ENCODE data around the gene CCL2.

The CCL2 gene

DNA sequence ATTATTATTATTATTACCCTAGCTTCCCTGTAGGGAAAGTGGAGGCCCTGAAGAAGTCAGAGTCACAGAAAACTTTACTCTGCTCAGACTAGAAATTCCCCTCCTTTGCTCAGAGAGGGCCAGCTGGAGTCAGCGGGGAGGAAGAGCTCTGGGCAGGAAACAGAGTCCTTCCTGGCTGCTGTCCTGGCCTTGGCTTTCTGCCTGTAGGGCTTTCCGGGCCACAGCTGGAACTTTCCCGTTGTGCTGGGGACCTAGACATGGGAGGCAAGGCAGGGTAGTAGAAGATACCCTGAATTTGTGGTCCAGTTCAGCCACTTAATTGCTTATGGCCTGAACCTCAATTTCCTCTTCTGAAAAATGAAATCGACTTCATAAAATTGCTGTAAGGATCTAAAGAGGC is 14.0 kb upstream of the CCL2 start:
- no peak for DNase-seq (ENCODE audit: low read depth)

DNA sequence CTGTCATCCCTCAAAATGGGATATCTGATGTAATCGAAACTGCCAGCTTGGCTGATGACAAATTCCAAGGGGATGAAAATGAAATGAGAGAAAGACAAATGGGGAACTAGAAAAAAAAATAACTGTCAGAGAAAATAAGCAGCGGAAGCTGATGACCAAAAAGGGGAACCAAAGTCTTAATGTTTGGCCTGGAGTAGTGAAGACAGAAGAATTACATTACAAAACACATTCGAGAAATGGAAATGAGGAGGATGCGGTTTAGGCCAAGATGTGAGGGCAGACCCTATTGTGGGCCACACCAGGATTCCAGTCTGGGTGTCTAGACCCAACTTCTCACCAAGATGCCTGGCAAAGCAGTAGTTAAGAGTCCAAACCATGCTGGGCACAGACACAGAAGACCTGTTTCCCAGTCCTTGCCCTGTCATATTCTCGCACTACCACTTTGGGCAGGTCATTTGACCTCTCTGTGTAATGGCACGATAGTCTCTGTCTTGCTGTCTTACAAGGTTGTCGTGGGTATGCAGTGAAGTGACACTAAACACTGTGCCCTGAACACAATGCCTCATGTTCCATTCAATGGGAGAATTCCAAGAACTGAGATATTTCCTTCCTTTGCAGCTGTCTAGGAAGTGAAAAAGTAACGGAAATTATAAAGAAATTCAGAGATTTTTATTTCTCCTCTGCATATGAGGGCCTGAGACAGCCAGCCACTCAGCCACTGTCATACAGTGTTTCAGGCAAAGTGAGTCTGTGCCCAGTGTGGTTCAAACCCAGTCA is 12.3 kb upstream of the CCL2 start:
- no peak for DNase-seq (ENCODE audit: low read depth)

DNA sequence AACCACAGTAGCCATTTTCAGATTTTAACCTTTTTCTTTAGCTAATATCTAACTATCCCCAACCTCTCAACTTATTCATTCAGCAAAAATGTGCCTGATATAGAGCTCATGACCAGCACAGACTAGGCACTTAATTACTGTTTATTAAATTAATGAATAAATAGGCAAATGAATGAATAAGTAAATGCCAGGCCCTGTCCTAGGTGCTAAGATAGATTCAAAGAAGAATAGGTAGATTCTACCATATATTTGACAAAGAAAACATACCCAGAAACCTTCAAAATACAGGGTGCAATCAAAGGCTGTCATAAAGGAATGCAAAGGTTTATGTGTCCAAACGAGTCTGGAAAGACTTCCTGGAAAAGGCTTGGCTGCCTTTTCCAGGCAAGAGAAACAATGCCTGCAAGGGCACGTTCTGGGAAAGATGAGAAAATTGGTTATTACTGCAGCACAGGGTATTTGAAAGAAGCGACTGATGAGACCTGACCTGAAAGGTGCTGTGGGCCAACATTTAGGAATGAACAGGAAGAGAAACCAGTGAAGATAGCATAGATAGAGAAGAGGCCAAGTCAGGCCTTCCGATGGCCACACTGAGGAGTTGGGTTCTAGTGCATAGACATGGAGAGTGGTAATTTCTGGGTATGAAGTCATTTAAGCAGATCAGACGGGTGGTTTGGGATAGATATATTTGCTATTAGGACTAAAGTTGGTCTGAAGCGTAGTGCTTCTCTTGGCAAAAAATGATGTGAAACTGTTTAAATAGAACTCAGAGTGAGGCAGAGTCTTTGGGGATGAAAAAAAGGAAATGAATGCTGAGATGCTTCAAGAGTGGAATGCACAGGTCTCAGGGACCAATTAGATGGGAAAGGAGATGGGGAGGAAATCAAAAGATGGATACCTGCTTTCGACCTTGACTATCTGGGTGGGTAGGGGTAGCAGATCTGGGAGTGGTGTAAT is 11.4 kb upstream of the CCL2 start:
- DNase-seq (ENCODE audit: low read depth), result no peak

DNA sequence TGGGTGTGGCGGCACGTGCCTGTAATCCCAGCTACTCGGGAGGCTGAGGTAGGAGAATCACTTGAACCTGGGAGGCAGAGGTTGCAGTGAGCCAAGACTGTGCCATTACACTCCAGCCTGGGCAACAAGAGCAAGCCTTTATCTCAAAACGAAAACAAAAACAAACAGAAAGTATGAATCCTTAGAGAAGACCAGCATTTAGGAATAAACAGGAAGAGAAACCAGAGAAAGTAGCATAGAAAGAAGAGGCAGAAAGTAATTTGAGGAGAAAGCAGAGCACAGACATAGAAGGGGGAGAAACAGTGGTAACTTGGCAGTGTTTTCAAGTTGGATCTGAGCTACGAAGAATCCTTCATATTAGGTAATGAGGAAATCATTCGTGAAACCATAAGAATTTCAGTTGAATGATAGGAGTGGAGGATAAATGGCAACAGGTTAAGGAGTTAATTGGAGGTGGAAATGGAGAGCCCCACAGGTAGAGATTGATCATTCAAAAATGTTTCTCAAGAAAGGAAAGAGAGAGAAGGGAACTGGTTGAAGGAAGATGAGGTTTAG is 9.7 kb upstream of the CCL2 start:
- DNase-seq (ENCODE audit: low read depth), result no peak

DNA sequence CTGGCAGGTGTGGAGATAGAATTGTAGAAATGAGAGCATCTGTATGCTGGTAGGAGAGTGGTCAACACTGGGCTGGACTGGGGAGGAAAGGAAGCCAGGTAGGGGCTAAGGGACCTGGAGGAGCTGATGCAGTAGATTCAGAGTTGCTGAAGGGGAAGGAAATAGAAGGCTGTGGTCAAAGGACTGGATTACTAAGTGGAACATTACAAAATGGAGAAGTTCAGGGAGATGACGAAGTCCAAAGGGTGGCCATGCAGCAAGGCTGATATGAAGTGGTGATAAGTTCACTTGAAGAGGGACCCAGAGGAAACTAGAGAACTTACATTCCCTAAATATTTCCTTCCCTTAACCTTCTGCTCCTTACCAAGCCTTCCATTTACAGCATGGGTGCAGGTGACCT is 8.6 kb upstream of the CCL2 start:
- DNase-seq (ENCODE audit: low read depth), result no peak

DNA sequence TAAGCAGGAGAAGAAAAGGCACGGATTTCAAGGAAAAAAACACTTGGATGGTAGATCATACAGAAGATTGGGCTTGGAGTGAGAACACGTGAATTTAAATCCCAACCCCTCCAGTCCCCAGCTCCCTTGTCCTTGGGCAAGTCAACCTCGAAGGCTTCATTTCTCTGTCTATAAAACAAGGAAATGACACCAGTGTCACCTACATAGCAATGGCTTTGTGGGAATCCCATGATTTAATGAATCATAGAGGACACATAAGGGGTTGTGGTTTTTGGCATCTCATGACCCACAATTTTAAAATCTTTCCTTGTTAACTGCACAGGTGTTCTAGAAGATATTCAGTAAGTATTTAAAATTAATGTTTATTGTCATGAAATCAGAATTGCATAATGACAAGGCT is 8.2 kb upstream of the CCL2 start:
- no peak for DNase-seq (ENCODE audit: low read depth)

DNA sequence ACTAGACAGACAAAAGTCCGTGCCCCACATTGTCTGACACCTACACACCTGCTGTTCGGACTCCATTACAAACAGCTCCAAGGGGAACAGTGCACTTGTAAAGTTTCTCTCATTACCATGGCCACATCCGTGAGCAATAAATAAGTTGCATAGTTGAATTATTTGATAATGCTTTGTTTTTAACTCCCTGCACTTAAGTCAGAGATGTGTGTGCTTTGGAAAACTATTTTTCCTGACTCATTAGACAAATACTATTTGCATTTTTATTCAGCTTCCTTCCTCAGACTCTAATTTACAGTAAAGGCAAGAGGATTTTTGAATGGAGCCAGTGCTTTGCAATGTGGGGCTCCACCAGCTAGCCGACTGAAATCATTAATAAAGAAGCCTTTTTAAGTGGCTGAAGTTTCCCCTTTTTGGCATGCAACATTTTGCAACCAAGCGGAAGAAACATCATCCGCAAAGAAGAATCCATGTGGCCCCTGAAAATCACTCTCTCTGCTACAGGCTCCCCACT is 6.5 kb upstream of the CCL2 start:
- DNase-seq (ENCODE audit: low read depth), result no peak

DNA sequence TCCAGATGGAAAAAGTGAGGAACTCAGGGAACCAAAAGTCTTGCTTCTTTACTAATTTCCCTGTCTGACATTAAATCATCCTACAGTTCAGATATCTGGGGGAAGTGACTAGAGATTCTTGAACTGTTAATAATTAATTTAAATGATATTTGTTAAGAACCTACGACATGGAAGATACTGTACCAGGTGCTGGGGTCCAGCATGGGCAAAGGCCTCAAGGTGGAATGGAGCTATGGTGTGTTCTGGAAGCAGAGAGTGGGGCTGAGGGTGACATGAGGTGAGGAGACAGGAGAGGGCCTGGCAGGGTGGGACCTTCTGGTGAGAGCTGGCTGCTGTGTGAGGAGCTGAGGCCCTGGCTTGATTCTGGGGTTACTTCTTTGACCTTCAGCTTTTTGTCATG is 6.0 kb upstream of the CCL2 start:
- DNase-seq (ENCODE audit: low read depth), result no peak

DNA sequence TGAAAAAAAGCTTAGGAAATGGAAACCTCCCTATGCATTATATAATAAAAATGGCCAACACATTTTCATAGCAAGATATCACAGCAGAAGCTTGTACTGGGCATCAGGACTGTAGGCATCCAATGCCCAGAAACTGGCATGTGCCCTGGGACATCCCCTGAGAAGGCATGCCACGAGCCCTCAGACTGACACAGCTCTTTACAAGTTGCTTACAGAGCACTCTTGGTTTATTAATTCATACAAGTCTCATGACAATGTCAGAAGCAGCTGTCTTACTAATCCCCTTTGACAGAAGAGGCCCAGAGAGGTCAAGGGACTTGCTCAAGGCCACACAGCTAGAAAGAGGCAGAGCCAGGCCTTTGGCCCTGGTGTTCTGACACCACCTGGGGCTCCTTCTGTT is 5.6 kb upstream of the CCL2 start:
- no peak for DNase-seq (ENCODE audit: low read depth)

DNA sequence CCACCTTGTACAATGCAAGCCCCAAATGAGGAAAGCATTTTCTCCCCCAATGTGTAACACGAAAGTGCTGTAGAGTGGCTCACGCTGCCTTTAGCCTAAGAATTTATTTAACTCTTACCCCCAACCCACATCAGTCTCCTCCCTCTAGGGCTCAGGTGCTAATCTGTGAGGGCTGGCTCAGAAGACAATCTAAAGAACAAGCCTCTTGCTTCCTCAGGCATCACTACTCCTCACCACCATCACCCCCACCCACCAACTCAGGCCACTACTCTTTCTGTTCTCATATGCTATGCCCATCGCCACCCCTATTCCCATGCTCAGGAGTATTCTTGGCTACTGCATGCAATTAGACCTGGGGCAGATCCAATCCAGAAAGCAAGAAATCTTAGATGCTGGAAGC is 3.9 kb upstream of the CCL2 start:
- no peak for DNase-seq (ENCODE audit: low read depth)

DNA sequence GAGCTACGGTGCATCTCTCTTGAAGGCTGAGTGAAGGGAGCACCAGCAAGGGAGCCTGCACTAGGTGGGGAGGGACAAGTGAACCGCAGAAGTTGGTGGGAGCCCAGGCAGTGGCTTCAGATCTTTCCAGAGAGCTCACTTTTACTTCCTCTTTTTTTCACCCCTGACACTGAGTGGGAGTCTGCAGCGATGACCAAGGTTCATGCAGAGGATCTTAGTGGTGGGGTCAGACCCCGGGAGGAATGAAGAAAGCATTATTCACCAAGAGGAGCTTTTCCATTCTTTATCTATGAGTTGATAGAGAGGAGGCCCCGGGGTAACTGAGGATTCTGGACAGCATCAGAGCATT is 3.0 kb upstream of the CCL2 start:
- no peak for DNase-seq (ENCODE audit: low read depth)

DNA sequence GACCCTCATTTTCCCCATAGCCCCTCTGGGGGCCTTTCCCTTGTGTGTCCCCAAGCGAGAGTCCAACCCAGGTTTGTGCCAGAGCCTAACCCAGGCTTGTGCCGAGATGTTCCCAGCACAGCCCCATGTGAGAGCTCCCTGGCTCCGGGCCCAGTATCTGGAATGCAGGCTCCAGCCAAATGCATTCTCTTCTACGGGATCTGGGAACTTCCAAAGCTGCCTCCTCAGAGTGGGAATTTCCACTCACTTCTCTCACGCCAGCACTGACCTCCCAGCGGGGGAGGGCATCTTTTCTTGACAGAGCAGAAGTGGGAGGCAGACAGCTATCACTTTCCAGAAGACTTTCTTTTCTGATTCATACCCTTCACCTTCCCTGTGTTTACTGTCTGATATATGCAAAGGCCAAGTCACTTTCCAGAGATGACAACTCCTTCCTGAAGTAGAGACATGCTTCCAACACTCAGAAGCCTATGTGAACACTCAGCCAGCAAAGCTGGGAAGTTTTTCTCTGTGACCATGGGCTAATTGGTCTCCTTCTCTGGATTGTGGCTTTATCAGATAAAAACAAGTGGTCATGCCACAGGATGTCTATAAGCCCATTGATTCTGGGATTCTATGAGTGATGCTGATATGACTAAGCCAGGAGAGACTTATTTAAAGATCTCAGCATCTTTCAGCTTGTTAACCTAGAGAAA is 2.5 kb upstream of the CCL2 start:
- DNase-seq (ENCODE audit: low read depth), result no peak

DNA sequence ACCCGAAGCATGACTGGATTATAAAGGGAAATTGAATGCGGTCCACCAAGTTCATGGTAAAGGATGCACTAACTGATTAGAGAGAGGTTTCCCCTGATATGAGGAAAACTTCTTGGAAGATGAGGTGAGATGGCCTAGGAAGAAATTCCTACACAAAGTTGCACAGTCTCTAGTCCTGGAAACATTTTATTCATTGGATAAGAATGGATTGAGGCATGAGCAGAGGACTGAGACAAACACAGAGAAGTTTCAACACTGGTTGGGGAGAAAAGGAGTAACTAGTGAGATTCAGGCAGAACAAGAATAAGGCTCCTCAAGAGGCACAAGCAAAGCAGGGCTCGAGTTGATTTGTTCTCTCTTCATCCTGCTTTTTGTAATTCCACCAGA is 2.0 kb upstream of the CCL2 start:
- no peak for DNase-seq (ENCODE audit: low read depth)

DNA sequence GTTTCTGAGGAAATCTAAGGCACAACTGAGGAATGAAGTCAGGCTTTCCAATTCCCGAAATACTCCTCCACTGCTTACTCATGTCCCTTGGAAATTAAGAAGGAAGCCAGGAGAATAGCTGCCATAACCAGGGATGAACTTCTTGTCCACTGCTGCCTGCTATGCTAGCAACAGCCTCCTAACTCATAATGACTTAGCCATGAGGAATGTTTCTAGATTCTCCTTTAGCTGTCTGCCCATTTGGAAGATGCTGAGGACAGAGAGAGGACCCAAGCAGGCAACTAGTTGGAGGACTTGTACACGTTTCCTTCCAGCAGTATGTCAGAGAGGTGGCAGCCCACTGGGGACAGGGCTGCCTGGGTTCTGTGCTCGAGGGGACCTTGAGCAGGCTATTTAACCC is 939 bp upstream of the CCL2 start:
- no peak for DNase-seq (ENCODE audit: low read depth)

DNA sequence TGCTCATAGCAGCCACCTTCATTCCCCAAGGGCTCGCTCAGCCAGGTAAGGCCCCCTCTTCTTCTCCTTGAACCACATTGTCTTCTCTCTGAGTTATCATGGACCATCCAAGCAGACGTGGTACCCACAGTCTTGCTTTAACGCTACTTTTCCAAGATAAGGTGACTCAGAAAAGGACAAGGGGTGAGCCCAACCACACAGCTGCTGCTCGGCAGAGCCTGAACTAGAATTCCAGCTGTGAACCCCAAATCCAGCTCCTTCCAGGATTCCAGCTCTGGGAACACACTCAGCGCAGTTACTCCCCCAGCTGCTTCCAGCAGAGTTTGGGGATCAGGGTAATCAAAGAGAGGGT is 272 bp downstream of the CCL2 start:
- no peak for DNase-seq (ENCODE audit: low read depth)

DNA sequence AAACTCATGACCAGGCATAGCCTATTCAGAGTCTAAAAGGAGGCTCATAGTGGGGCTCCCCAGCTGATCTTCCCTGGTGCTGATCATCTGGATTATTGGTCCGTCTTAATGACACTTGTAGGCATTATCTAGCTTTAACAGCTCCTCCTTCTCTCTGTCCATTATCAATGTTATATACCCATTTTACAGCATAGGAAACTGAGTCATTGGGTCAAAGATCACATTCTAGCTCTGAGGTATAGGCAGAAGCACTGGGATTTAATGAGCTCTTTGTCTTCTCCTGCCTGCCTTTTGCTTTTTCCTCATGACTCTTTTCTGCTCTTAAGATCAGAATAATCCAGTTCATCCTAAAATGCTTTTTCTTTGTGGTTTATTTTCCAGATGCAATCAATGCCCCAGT is 756 bp downstream of the CCL2 start:
- no peak for DNase-seq (ENCODE audit: low read depth)

DNA sequence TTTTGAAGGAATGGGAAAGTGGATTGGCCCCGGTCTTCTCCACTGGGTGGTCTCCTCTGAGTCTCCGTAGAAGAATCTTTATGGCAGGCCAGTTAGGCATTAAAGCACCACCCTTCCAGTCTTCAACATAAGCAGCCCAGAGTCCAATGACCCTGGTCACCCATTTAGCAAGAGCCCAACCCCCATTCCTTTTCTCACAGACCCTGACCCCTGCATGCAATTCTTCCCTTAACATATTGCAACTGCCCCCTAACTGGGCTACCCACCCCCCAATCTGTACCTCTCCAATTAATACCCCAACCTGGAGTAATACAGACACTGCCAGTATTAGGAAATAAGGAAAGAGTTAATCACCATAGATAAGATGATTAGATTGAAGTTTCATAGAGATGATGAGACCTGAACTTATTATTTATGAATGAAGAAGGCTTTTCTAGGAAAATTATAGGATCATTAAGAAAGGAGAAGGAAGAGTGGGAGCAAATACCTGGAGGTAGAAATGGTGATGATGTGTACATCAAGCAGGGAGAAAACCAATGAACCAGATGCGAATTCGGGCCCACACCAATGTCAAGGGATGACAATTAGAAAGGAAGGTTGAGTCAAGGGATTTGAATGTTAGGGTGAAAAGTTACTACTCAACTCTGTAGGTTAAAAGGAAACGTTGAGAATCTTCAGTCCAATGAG is 2.4 kb downstream of the CCL2 start:
- DNase-seq (ENCODE audit: low read depth), result no peak

DNA sequence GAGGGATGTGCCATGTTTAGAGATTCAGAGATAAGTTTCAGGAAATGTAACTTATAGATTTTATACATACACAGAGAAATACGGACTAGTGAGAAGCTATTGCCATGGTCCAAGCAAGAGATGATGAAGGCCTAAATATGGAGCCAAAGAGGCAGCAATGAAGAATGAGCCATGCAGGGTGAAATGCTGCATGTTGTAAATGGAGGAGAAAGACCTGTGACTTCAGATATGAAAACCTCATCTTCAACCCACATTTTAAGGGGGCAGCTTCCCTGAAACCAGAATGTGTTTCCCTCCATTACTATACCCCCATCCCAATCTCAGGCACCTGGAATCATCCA is 2.9 kb downstream of the CCL2 start:
- no peak for DNase-seq (ENCODE audit: low read depth)

DNA sequence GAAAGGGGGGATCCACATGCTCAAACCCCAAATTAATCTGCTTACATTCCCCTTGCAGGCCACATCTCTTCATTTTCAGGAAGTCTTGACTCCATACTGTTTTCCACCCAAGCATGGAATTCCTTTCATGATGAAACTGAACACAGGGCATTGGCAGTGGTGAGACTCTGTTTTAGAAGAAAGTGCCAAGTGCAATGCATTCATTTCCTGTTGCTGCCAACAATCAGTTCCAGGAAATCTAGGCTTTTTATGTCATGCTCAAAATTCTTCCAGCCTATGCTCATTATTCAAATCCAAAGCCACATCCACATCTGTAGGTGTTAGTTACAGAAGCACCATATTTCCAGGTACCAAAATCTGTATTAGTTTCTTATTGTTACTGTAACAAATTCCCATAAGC is 4.1 kb downstream of the CCL2 start:
- no peak for DNase-seq (ENCODE audit: low read depth)

DNA sequence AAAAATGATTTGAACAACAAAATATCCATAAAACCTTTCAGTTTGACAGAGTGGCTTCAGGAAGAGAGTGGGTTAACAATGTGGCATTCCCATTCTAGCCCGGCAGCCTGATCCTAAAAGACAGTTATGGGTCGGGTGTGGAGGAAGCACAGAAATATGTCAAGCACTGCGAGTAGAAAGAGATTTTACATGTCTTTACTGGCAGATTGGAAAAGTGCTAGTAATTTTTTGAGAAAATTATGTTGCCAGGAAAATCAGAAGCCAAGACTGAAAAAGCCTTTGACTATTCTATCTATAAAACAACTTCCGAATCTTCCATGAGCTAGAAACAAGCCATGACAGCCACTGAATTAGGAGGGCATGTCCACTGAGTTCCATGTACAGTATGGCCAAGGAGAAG is 5.8 kb downstream of the CCL2 start:
- no peak for DNase-seq (ENCODE audit: low read depth)

DNA sequence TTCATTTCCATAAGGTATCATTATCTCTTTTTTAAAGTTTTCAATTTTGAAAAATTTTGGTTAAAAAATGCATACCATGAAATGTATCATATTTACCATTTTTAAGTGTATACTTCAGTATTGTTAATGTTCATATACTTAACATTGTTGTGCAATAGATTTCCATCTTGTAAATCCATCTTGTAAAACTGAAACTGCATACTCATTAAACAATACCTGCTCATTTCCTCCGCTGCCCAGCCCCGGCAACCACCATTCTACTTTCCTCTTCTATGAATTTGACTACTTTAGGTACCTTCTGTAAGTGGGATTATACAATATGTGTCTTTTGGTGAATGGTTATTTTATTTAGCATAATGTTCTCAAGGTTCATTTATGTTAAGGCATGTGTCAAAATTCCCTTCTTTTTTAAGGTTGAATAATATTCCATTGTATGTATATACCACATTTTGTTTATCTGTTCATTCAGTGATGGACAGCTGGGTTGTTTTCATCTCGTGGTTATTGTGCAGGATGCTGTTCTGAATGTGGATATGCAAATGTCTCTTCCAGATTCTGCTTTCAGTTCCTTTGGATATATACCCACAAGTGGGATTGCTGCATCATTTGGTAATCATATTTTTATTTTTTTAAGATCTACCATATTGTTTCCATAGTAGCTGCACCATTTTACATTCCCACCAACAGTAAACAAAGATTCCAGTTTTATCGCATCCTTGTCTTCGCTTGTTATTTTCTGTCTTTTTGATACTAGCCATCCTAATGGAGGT is 6.7 kb downstream of the CCL2 start:
- no peak for DNase-seq (ENCODE audit: low read depth)
